IgD-negative memory B cell (primary cell): ENCODE results near the gene GUCA2B. TPM values are rescaled to one million over a fixed set of nuclear protein-coding genes. Genes with fewer than 3 reads are reported as not detected.

Source experiments
- H3K27ac Mint-ChIP-seq, 3 donors: one replicate each; pipeline ENCODE4 v1.8.0; 2020 to 2022; ENCODE audit warnings: mild to moderate bottlenecking in 3 of 3, mixed read lengths in 3 of 3, moderate library complexity in 1 of 3
- H3K27me3 Mint-ChIP-seq: one replicate; pipeline ENCODE4 v1.8.0; 2021; ENCODE audit warnings: mixed read lengths
- H3K36me3 Mint-ChIP-seq: one replicate; pipeline ENCODE4 v1.8.0; 2020; ENCODE audit warnings: mild to moderate bottlenecking, mixed read lengths
- H3K4me1 Mint-ChIP-seq, 3 donors: one replicate each; pipeline ENCODE4 v1.8.0; 2020 to 2022; ENCODE audit warnings: mixed read lengths in 3 of 3, mild to moderate bottlenecking in 1 of 3
- H3K4me3 Mint-ChIP-seq, 4 donors: one replicate each; pipeline ENCODE4 v1.8.0; 2020 to 2022; ENCODE audit warnings: mild to moderate bottlenecking in 4 of 4, mixed read lengths in 4 of 4, moderate library complexity in 3 of 4
- H3K9me3 Mint-ChIP-seq, 3 donors: one replicate each; pipeline ENCODE4 v1.8.0; 2020 to 2021; ENCODE audit warnings: mixed read lengths in 3 of 3, mild to moderate bottlenecking in 1 of 3
- polyA plus RNA-seq: library from polyadenylated mRNA; unstranded; fragments of 300-500 nt; fragmentation: Illumina TruSeq; gene quantifications from one replicate; pipeline ENCODE4 v1.2.3, GENCODE V29; 2021

The GUCA2B gene
- not detected for polyA plus RNA-seq

- no peaks in the 10 kb centered on the region for H3K9me3 Mint-ChIP-seq
- H3K4me3 Mint-ChIP-seq, result no peak within 1 kb of the TSS
- no peaks in the 10 kb centered on the region for H3K36me3 Mint-ChIP-seq
- H3K27ac Mint-ChIP-seq, result peak within 1 kb of the TSS in 1 of 3 donors; percentile 47
- H3K27me3 Mint-ChIP-seq, result peaks cover 6% of the 10 kb centered on the region
- peaks cover 0 to 1% (median 0%) of the 10 kb centered on the region in 3 donors for H3K4me1 Mint-ChIP-seq
These were observed at the start of gene GUCA2B for GRCh38 chr1:42152907-42153600. TSS of gene GUCA2B (plus strand) at chr1:42153410. CDS start at chr1:42153451, 41 bp downstream.

DNA sequence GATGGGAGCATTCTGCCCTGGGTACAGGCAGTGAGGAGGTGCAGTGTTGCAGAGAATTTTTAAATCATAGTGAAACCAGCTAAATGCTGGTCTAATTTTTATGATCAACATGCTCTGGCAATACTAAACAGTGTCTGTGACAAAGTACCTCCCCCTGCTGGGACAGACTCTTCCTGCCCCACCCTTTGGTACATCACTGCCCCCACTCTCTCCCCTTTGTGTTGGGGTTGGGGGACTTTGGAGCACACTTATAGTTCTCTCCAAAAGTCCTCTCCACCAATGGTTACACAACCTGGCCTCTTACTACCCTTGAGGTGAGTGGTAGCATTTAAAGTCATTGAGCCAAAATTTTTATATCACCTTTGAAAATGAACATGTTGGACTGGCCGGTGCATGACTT lies 48.2 kb upstream of the GUCA2B start:
- Mint-ChIP-seq H3K4me1 (peaks cover 0 to 1% (median 0%) of the 10 kb centered on the region in 3 donors), H3K27ac (no peak overlapping the region), H3K4me3 (no peak overlapping the region), H3K36me3 (no peaks in the 10 kb centered on the region), H3K27me3 (peaks cover 6% of the 10 kb centered on the region), H3K9me3 (peaks cover 0 to 10% (median 3%) of the 10 kb centered on the region in 3 donors)

DNA sequence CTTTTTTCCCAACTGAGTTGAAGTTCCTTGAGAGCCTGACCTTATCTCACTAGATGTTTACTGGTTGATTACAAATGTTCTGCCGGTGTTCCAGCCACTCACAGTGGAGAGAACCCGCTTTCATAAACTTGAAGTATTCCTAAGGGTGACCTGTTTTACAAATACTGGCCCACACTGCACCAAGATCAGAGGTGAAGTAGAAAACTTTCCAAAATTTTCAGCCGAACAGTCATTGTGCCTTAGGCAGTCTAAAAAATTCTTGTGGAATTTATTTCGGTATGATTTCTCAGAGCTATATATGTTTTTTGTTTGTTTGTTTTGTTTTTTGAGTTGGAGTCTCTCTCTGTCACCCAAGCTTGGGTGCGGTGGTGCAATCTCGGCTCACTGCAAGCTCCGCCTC lies 44.9 kb upstream of the GUCA2B start:
- Mint-ChIP-seq H3K4me3 (no peak overlapping the region), H3K36me3 (no peaks in the 10 kb centered on the region), H3K27ac (no peak overlapping the region), H3K27me3 (peaks cover 12% of the 10 kb centered on the region), H3K9me3 (peaks cover 0 to 1% (median 0%) of the 10 kb centered on the region in 3 donors), H3K4me1 (peaks cover 0 to 1% (median 0%) of the 10 kb centered on the region in 3 donors)

DNA sequence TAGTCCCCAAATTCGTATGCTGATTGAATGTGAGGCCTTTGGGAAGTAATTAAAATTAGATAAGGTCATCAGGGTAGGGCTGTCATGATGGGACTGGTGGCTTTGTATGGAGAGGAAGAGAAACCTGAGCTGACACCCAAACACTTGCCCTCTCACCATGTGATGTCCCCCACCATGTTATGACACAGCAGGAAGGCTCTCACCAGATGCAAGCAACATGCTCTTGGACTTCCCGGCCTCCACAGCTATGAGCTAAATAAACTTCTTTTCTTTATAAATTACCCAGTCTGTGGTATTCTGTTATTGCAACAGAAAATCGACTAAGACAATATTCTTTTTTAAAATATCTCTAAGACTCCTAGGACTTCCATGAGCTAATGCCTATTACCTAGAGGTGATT lies 43.6 kb upstream of the GUCA2B start:
- Mint-ChIP-seq H3K36me3 (no peaks in the 10 kb centered on the region), H3K27me3 (peaks cover 14% of the 10 kb centered on the region), H3K9me3 (peaks cover 0 to 1% (median 0%) of the 10 kb centered on the region in 3 donors), H3K4me3 (no peak overlapping the region), H3K4me1 (peaks cover 0 to 1% (median 1%) of the 10 kb centered on the region in 3 donors), H3K27ac (no peak overlapping the region)

DNA sequence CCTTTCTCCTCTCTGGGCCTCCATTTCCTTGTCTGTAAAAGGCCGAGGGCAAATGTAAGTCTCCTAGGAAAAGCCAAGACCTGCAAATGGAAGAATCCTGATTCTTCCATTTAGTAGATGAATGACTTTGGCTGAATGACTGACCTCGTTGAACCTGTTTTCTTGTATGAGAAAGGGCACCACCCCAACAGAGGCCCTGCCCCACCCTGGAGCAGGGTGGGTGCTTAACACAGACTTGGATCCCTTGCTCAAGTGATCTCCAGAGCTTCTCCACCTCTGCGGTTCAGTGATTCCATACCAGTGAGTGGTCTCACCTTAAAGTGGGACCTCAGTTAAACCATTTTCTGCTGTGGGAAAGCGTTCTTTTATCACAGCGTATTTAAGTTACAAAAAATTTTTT lies 39.0 kb upstream of the GUCA2B start:
- H3K27ac Mint-ChIP-seq, result no peak overlapping the region
- H3K4me1 Mint-ChIP-seq, result peaks cover 0 to 1% (median 0%) of the 10 kb centered on the region in 3 donors
- no peaks in the 10 kb centered on the region for H3K9me3 Mint-ChIP-seq
- H3K4me3 Mint-ChIP-seq, result no peak overlapping the region
- no peaks in the 10 kb centered on the region for H3K36me3 Mint-ChIP-seq
- H3K27me3 Mint-ChIP-seq, result peaks cover 23% of the 10 kb centered on the region

DNA sequence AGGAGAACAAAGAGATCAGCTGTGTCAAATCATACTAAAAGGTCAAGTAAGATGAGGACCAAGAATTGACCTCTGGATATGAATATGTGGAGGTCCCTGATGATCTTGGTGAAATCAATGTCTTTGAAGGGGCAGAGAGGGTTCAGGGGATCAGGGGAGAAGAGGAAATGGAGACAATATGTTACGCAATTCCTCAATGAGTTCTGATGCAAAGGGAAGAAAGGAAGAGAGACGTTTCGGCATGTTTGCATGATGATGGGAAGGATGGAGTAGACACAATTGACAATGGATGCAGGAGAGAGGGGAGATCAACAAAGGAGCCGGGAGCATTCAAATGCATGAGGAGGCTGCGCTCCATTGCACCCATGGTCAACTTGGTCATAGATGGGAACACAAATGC lies 36.0 kb upstream of the GUCA2B start:
- peaks cover 13% of the 10 kb centered on the region for H3K27me3 Mint-ChIP-seq
- peaks cover 0 to 1% (median 0%) of the 10 kb centered on the region in 3 donors for H3K4me1 Mint-ChIP-seq
- no peak overlapping the region for H3K4me3 Mint-ChIP-seq
- peaks cover 0 to 6% (median 2%) of the 10 kb centered on the region in 3 donors for H3K9me3 Mint-ChIP-seq
- no peak overlapping the region for H3K27ac Mint-ChIP-seq
- H3K36me3 Mint-ChIP-seq, result peaks cover 2% of the 10 kb centered on the region

GRCh38 chr1:42118125-42118524 lies 35.1 kb upstream of the GUCA2B start:
- H3K4me3 Mint-ChIP-seq, result no peak overlapping the region
- peaks cover 0 to 1% (median 0%) of the 10 kb centered on the region in 3 donors for H3K4me1 Mint-ChIP-seq
- H3K9me3 Mint-ChIP-seq, result peaks cover 4 to 13% (median 5%) of the 10 kb centered on the region in 3 donors
- peaks cover 2% of the 10 kb centered on the region for H3K36me3 Mint-ChIP-seq
- H3K27me3 Mint-ChIP-seq, result peaks cover 13% of the 10 kb centered on the region
- H3K27ac Mint-ChIP-seq, result no peak overlapping the region

DNA sequence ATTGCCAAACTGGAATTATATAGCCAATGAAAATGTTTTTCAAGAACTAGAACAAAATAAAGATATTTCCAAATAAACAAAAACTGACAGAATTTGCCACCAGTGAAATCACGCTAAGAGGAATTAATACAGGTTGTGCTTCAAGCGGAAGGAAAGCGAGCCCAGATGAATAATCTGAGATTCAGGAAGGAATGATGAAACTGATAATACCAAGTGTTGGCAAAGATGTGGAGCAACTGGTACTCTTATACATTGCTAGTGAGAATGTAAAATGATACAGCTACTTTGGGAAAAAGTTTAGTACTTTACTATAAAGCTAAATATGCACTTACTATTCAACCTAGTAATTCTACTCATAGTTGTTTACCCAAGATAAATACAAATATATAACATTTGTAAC lies 30.8 kb upstream of the GUCA2B start:
- no peak overlapping the region for H3K27ac Mint-ChIP-seq
- no peaks in the 10 kb centered on the region for H3K4me1 Mint-ChIP-seq
- H3K27me3 Mint-ChIP-seq, result peaks cover 3% of the 10 kb centered on the region
- peaks cover 2% of the 10 kb centered on the region for H3K36me3 Mint-ChIP-seq
- no peak overlapping the region for H3K4me3 Mint-ChIP-seq
- H3K9me3 Mint-ChIP-seq, result peaks cover 4 to 13% (median 10%) of the 10 kb centered on the region in 3 donors

- no peak overlapping the region for H3K4me3 Mint-ChIP-seq
- peaks cover 4 to 13% (median 10%) of the 10 kb centered on the region in 3 donors for H3K9me3 Mint-ChIP-seq
- peak overlapping the region in 1 of 3 donors; percentile 44 for H3K27ac Mint-ChIP-seq
- peaks cover 2% of the 10 kb centered on the region for H3K36me3 Mint-ChIP-seq
- H3K27me3 Mint-ChIP-seq, result peaks cover 10% of the 10 kb centered on the region
- no peaks in the 10 kb centered on the region for H3K4me1 Mint-ChIP-seq
These were observed 27.7 kb upstream of the GUCA2B start for GRCh38 chr1:42125552-42125951.

DNA sequence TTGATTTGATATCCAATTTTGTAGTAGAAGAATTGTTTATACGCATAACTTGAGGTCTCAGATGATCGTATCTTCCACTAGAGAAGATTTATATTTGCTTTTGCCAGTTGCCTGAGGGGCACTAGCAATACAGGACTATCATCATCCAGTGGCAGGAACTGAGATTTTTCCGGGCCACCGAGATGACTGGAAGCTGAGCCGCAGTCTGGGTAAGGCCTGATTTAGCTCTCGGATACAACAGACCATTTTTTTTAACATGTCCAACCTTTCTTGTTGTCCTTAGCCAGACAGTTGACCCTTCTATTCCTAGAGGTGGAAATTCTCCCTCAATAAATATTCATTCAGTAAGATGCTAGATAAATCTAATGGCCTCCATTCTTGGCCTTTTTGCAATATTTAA lies 25.4 kb upstream of the GUCA2B start:
- peaks cover 10% of the 10 kb centered on the region for H3K27me3 Mint-ChIP-seq
- peaks cover 0 to 8% (median 2%) of the 10 kb centered on the region in 3 donors for H3K9me3 Mint-ChIP-seq
- H3K27ac Mint-ChIP-seq, result no peak overlapping the region
- H3K4me1 Mint-ChIP-seq, result no peaks in the 10 kb centered on the region
- H3K36me3 Mint-ChIP-seq, result no peaks in the 10 kb centered on the region
- H3K4me3 Mint-ChIP-seq, result no peak overlapping the region

DNA sequence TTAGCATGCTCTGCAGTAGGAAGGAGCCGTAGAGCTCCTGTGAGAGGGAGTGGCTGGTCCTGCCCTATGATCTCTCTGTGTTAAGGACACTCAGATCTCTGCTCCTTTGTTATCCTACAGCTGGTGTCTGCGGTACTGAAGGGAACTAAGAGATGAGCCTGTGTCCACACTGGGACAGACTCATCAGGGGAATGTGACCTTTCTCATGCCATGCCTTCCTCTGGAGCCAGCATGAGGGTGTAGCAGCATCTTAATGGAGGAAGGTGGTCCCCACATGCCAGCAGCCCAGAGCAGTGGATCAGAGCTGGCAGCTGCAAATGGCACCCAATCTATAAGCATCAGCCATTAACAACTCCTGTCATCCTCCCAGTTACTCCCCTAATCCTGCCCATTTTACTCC lies 24.7 kb upstream of the GUCA2B start:
- Mint-ChIP-seq H3K9me3 (peaks cover 0 to 4% (median 0%) of the 10 kb centered on the region in 3 donors), H3K4me3 (no peak overlapping the region), H3K4me1 (no peaks in the 10 kb centered on the region), H3K36me3 (peaks cover 1% of the 10 kb centered on the region), H3K27me3 (peaks cover 10% of the 10 kb centered on the region), H3K27ac (no peak overlapping the region)

- H3K4me1 Mint-ChIP-seq, result no peaks in the 10 kb centered on the region
- peaks cover 10% of the 10 kb centered on the region for H3K27me3 Mint-ChIP-seq
- H3K4me3 Mint-ChIP-seq, result no peak overlapping the region
- H3K9me3 Mint-ChIP-seq, result peaks cover 0 to 3% (median 0%) of the 10 kb centered on the region in 3 donors
- H3K36me3 Mint-ChIP-seq, result peaks cover 2% of the 10 kb centered on the region
- H3K27ac Mint-ChIP-seq, result no peak overlapping the region
These were observed 24.2 kb upstream of the GUCA2B start for GRCh38 chr1:42128964-42129363.

DNA sequence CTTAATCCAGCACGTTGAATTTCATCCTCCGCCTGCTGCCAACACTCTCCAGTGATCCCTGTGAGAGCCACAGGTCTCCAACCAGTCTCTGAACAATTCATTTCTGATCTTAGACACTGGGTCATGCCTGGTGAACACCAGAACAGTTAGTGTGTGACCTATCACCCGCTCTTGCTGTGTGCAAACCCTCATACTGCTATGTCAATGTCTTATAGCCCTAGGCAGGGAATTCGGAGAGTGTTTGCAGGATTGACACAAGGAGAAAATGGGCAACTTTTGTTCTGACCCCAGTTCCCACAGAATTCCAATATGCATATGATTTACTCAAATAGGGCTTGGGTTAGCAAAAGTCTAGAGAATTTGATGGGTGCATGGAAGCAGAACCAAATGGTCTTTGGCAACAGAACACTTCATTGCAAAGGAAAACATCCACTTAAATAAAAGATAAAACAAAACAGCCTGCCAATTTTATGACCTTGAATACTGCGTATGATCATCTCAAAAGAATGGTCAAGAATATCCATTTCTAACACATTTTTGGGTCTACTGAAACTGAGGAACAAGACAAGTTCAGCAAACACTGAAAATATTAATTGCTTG lies 23.0 kb upstream of the GUCA2B start:
- H3K4me1 Mint-ChIP-seq, result no peaks in the 10 kb centered on the region
- no peak overlapping the region for H3K4me3 Mint-ChIP-seq
- no peak overlapping the region for H3K27ac Mint-ChIP-seq
- no peaks in the 10 kb centered on the region for H3K9me3 Mint-ChIP-seq
- H3K36me3 Mint-ChIP-seq, result peaks cover 2% of the 10 kb centered on the region
- peaks cover 10% of the 10 kb centered on the region for H3K27me3 Mint-ChIP-seq

GRCh38 chr1:42133390-42133789 lies 19.8 kb upstream of the GUCA2B start:
- Mint-ChIP-seq H3K4me1 (peaks cover 0 to 3% (median 0%) of the 10 kb centered on the region in 3 donors), H3K27me3 (peaks cover 14% of the 10 kb centered on the region), H3K27ac (no peak overlapping the region), H3K9me3 (peaks cover 0 to 3% (median 0%) of the 10 kb centered on the region in 3 donors), H3K36me3 (peaks cover 2% of the 10 kb centered on the region), H3K4me3 (no peak overlapping the region)

DNA sequence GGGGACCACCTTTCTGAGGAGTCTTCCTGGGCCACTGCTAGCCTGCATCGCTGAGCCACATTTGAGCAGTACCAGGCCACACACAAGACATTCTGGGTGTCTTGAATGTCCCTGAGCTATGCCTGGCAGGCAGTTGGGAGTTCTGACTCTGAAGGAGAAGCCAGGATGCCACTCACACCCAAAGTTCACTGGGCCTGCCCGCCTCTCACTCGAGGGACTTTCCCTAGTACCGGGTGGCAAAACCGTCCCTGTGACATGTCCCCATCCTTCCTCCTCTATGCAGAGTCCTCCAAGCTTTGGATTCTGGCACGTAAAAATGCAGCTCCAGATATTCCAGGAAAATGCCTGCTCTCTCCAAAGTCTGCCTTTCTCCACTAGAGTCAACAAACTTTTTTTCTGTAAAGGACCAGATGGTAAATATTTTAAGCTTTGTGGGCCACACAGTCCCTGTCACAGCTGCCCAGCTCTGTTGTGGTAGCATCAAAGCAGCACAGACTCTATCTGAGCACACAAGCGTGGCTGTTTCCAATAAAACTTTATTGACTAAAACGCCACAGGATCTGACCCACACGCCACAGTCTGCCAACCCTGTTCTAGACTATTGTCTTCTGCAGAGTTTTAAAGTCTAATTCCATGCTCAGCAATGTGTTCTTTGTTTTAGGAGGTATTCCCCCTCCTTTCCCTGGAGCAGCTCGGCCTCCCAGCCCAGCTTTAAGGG lies 19.2 kb upstream of the GUCA2B start:
- Mint-ChIP-seq H3K27ac (no peak overlapping the region), H3K4me1 (peaks cover 0 to 3% (median 0%) of the 10 kb centered on the region in 3 donors), H3K36me3 (peaks cover 2% of the 10 kb centered on the region)

More for the DNA sequence above, 19.2 kb upstream of the GUCA2B start:
- peaks cover 0 to 5% (median 2%) of the 10 kb centered on the region in 3 donors for H3K9me3 Mint-ChIP-seq
- H3K27me3 Mint-ChIP-seq, result peaks cover 13% of the 10 kb centered on the region
- H3K4me3 Mint-ChIP-seq, result no peak overlapping the region
